AG09309 (cell line): ENCODE results near the gene FLOT1.

Experiments
- DNase-seq: peaks from one replicate; pipeline ENCODE4 v3.0.0-alpha.2; 2010; ENCODE audit warnings: low read depth
- H3K4me3 ChIP-seq: 2 replicates; pipeline ENCODE4 v1.5.1; 2011; ENCODE audit warnings: mild to moderate bottlenecking, low read depth, low read length, moderate library complexity; ENCODE audit not compliant: control insufficient read depth
- CTCF ChIP-seq: IDR thresholded peaks from 2 replicates; pipeline ENCODE4 v1.5.1; 2011; ENCODE audit warnings: mild to moderate bottlenecking, low read depth, low read length, inconsistent platforms; ENCODE audit not compliant: insufficient read depth, control insufficient read depth; ENCODE audit errors: missing control alignments

FLOT1 gene

GRCh38 chr6:30703011-30703410, 39.5 kb downstream of the FLOT1 start:
- H3K4me3 ChIP-seq = no peak overlapping the region
- TF ChIP-seq CTCF = no peak
- no peak for DNase-seq

GRCh38 chr6:30700340-30700739, 42.1 kb downstream of the FLOT1 start:
- no peak for DNase-seq
- TF ChIP-seq CTCF = no peak
- H3K4me3 ChIP-seq = no peak overlapping the region

GRCh38 chr6:30696432-30696831, 46.1 kb downstream of the FLOT1 start:
- TF ChIP-seq CTCF = no peak
- no peak for DNase-seq

GRCh38 chr6:30691208-30691847, 51.2 kb downstream of the FLOT1 start:
- peak overlapping the region; percentile 83 for H3K4me3 ChIP-seq
- TF ChIP-seq CTCF = no peak
- DNase-seq = no peak

More at GRCh38 chr6:30696432-30696831, 46.1 kb downstream of the FLOT1 start:
- H3K4me3 ChIP-seq = no peak overlapping the region

- no peak for DNase-seq
- TF ChIP-seq CTCF = no peak
- peak within 1 kb of the TSS; percentile 83 for H3K4me3 ChIP-seq
These were observed 51.9 kb downstream of the FLOT1 start, which contains the start of gene NRM for GRCh38 chr6:30690403-30691207. Gene NRM (minus strand): TSS chr6:30690984. CDS start chr6:30690974, 10 bp downstream.

GRCh38 chr6:30689985-30690384, 52.5 kb downstream of the FLOT1 start:
- TF ChIP-seq CTCF = no peak
- DNase-seq = no peak
- peak overlapping the region; percentile 83 for H3K4me3 ChIP-seq
